M059J (cell line): ENCODE results near the gene PSME1. TPM values are rescaled to one million over a fixed set of nuclear protein-coding genes. Genes with fewer than 3 reads are reported as not detected.
A peak's percentile ranks its signal among the peaks of the same experiment; 100 is the strongest.

ENCODE experiments used
- DNase-seq: peaks from one replicate; pipeline ENCODE4 v3.0.0-alpha.2; 2012; ENCODE audit warnings: low read depth
- total RNA-seq: library from RNA; depleted of rRNA; stranded (reverse); fragments of >200 nt; shearing (Covaris generic); gene quantifications from 2 replicates; pipeline ENCODE4 v1.2.3, GENCODE V29; 2014

Gene PSME1
- total RNA-seq, 1 experiment from 2014 or later: 437 TPM

DNA sequence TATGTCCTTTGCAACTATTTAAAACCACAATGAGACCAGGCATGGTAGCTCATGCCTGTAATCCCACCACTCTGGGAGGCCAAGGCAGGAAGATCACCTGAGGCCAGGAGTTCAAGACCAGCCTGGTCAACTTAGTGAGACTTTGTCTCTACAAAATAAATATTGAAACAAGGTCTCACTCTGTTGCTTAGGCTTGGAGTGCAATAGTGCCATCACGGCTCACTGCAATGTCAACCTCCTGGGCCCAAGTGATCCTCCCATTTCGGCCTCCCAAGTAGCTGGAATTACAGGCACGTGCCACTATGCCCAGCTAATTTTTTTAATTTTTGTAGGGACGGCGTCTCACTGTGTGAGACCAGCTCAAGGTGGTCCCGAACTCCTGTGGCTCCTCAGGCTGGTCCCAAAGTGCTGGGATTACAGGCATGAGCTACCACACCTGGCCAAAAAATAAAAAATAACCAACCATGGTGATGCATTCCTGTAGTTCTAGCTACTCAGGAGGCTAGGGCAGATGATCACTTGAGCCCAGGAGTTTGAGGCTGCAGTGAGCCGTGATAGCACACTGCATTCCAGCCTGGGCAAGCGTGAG, 6.5 kb upstream of the PSME1 start:
- DNase-seq: no peak

DNA sequence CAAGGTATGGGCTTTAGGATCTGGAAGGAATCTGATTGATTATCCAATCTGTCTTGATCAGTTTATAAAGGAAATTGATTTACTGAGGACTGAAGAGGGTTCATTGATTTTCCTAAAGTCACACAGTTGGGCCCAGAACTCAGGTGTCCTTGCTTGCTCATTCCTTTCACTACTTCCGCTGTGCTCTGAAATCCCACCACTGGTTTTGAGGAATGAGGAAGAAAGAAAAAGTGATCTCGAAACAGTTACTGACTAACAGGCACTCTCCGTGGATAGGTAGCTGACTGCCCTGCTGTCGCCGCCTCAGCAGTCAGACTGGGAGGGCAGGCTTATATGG, 5.6 kb upstream of the PSME1 start, which contains the start of gene FITM1:
Gene FITM1, plus strand, starts transcription at position 280 of the 337 bp plus-strand sequence. CDS start 905 bp downstream, outside the sequence.
- DNase-seq: no peak

DNA sequence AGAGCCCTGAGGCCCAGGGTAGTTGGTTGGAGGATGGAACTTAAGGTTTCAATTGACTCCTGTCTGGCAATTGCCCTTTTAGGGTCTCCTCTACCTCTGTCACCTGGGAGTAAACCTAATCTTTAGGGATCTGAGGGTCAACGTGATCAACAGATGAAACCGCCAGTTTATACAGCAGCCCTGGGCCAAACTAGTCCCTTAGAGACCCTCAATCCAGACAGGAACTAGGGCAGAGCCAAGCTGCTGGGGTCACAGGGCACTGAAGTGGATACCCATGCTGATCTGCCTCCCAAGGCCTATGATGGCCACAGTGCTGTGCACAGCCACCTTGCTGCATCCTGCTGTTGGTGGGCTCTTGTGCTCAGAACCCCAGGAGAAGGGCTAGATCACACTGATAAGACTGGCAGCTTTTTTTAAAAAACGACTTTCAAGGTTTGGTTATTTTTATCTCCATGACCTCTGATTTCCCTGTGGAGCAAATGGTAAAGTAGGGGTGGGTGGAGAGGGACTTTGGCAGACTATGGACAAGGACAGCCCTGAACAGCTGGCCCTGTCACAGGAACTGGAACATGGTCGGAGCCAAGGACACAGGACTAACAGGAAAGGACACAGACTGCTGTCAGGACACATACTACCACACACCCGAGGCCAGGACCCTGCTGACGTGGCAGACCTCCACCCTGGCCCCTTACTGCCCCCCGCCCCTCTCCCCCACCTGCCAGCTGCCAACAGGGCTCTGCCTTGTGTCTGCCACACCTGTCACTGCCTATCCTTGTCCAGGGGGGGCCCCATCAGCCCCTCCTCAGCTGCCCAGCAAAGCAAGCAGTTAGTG, 5.1 kb upstream of the PSME1 start:
- no peak for DNase-seq

GRCh38 chr14:24131549-24131966, 4.4 kb upstream of the PSME1 start:
- DNase-seq: no peak

DNA sequence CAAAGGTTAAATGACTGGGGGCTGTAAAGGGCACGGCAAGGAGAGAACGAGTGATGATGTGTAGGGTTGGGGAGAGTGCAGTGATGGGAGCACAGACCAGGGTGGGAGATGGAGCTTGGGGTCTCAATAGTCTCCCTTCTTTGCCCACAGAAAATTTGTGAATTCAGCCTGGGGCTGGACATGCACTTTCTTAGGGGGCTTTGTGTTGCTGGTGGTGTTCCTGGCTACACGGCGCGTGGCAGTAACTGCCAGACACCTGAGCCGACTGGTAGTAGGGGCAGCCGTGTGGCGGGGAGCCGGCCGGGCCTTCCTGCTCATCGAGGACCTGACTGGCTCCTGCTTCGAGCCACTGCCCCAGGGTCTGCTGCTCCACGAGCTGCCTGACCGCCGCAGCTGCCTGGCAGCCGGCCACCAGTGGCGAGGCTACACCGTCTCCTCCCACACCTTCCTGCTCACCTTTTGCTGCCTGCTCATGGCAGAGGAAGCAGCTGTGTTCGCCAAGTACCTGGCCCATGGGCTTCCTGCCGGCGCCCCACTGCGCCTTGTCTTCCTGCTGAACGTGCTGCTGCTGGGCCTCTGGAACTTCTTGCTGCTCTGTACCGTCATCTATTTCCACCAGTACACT, 3.8 kb upstream of the PSME1 start:
- no peak for DNase-seq

DNA sequence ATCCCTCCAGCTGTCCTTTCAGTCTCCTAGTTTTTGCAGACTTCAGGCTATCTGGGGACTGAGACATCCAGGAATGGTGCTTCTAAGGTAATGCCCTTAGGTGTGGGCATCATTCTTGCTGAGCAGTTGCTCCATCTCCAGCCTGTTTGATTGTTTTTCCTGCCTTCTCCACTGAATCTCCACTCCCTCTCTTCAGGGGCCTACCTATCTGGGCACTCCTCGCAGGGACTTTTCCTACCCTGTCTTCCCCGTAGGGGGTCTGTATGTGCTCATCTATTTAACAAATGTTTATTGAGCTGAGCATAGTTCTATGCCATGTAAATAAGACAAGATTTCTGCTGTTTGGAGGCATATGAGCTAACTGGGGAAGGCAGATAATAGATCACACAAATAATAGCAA, 3.0 kb upstream of the PSME1 start:
- DNase-seq: no peak

DNA sequence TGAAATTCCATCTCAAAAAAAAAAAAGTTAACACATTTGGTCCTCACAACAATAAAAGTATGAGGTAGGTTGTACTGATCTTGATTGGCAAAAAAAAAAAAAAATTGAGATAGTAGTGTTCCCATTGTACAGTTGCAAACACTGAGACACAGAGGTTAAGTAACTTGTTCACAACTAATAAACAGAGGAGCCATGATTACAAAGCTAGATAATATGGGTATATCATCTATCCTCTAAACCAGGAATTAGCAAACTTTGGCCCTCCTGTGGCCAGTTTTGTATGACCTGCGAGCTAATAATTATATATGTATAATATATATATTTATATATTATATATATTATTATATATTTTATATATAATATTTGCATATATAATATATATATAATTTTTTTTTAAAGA, 2.3 kb upstream of the PSME1 start:
- DNase-seq: no peak

GRCh38 chr14:24135584-24135833, 485 bp upstream of the PSME1 start:
- DNase-seq: no peak

DNA sequence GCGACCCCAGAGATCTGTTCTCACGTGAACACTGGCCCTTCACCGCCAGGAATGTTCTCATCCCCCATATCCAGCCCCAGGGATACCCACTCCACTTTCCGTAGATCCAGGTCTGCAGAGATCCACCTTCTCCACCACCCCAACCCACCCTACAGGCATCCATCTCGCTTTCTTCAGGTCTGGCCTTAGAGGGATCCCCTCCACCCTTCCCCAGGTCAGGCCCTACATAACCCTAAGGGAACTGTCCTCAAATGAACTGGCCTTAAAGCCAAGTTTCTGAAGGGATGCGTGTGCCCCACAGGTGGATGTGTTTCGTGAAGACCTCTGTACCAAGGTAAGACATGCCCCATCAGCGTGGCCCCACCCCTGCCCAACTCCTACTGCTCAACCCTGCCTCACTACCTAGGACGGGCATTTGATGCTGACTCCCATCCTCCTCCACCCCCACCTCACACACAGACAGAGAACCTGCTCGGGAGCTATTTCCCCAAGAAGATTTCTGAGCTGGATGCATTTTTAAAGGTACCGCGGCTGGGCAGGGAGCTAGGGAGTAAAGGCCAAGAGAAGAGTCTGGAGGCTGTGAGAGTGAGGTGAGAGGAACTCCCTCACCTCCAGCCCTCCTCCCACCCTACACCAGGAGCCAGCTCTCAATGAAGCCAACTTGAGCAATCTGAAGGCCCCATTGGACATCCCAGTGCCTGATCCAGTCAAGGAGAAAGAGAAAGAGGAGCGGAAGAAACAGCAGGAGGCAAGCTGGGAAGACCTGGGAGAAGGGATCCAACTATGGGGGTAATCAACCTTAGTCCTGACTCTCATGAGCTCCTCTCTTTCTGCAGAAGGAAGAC, 912 bp downstream of the PSME1 start:
- DNase-seq: no peak

GRCh38 chr14:24137529-24138395, 1.8 kb downstream of the PSME1 start:
- DNase-seq: no peak

- no peak for DNase-seq
These were observed 2.6 kb downstream of the PSME1 start for GRCh38 chr14:24138396-24139271.

DNA sequence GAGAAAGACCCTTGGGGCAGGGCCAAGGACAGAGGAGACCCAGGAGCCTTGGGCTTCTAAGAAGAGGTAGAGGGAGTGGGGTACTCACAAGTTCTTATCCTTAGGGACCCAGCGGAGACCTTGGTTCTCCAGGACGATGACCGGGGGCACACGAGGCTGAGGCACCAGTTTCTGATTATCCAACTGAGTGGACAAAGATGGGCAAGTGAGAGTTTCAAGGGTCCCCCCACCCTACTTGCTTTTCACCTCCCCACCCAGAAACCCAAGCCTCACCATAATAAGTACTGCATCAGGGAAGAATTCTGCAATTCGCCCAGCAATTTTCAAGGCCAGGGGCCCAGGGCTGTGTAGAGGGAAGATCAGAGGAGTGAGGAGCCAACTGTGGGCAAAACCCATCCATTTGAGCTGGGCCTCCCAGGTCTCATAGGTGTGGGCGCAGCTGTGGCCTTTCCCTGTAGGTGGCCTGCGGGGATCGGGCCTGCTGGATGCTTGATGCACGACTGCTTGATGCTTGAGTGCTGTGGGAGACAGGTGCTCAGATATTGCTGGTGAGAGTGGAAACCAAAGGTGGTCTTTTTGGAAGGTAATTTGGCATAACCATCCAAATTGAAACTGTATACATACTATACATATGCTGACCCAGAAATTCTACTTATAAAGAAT, 3.4 kb downstream of the PSME1 start:
- no peak for DNase-seq

DNA sequence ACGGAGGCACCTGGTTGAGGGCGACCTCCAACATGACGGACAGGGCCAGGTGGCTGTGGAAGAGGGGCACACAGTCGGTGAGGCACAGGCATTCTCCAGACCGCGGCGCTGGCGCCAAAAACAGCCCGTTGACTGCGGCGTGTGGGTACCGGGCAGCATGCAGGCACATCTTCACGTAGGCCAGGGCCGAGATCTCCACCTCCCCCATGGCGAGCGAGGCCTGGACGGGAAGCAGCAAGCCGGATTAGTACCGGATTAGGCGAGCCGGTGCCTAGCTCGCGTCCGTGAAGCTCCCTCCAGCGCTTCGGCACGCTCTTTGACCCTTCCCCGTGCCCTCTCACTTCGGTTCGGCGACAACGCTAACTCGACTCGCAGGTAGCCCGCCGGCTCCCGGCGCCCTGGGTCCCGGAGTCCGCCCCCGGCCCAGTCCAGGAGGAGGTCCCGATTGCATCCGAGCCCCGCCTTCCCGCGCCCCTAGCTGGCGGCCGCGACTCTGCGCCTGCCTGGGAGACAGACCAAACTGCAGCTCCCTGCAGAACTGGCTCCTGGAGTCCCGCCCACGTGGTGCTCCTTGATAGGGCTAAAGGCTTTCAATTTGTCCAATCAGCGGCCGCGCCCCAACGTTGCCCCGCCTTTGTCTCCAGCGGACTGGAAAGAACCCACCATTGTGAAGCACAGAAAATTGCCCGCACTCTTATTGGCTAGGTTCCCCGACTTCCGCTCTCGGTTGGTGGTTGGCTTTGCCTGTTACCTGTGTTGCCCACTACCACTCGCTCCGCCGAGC, 5.3 kb downstream of the PSME1 start, which contains the start of gene EMC9:
Gene EMC9, minus strand, starts transcription at position 495 of the 784 bp plus-strand sequence. Its CDS starts 287 bp downstream, at position 208.
- DNase-seq: peak; percentile 99

DNA sequence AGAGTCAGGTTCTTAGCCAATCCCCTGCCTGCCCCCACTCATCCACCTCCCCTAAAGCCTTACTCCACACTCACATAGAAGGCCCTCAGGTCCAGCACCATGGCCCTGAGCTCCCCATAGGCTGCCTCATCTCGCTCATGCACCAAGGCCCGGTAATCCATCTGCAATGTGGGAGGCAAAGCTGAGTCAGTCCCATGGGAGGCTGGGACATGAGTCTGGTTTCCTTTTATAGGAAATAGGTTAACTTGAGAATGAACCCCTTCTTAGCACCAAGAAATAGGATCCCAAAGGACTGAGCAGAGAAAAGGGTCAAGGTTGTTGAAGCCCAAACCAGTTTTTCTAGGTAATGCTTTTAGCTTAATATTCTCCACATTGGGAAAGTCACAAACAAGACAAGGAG, 7.5 kb downstream of the PSME1 start:
- peak; percentile 57 for DNase-seq

DNA sequence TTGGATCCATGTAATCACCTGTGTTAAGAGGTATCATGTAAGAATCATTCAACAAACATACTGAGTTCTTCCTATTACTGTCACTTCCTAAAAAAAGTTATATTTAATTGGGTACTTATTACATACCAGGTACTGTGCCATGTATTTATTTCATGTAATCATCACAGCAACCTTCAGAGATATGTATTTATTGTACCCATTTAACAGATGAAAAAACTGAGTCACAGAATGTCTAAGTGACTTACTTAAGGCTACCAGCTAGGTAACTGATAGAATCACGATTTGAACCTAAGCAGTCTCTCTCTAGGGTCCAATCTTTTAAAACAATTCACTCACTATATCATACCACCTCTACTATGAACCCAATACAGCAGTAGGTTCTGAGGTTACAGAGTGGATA, 8.5 kb downstream of the PSME1 start:
- no peak for DNase-seq

- DNase-seq: no peak
These were observed 9.2 kb downstream of the PSME1 start for GRCh38 chr14:24145219-24145618.

DNA sequence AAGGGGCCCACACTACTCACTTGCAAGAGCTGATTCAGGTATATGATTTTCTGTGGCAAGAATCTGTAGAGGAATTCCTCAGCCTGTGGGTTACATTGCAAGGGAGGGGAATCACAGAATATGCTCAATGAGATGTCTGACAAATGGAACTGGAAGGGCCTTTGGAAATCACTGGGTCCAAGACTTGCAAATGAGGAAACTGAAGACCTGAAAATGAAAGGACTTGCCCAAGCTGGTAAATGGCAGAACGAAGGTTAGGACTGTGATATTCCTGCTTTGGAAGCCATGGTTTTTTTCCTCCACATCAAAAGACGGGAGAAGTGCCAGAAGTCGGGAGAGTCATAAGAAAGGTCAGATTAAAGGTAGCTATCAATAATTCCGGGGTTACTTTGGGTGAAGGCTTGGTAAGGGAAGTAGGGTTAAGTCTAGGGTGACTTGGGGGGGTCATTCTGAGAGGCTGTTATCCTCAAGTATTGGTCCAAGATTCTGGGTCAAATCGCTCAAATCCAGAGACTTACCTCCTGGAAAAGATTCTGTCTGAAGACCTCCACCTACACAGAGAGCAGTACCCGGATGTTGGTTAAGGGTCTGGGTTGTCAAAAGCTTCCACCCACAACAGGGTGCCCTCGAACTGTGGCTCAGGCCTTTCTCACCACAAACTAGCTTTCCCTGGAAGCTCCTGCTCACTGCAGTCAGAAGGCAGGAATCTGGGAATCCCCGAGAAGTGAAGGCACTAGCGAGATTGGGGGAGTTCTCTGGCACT, 9.9 kb downstream of the PSME1 start:
- peak; percentile 30 for DNase-seq

- peak; percentile 97 for DNase-seq
These were observed 10.5 kb downstream of the PSME1 start, which contains the start of gene PSME2 for GRCh38 chr14:24146453-24146977. TSS of gene PSME2 (minus strand) at chr14:24146610. CDS start at chr14:24146581, 29 bp downstream.
